Naive B cell (primary cell): Measurements from ENCODE around the gene MOB3A. TPM values are rescaled to one million over a fixed set of nuclear protein-coding genes. Genes with fewer than 3 reads are reported as not detected.

Experiments used
- polyA plus RNA-seq, 6 donors: library from polyadenylated mRNA; unstranded; fragments of 300-500 nt; fragmentation: Illumina TruSeq; gene quantifications; one replicate each; pipeline ENCODE4 v1.2.3, GENCODE V29; 2021; ENCODE audit warnings: low read depth in 6 of 6

The MOB3A gene
- polyA plus RNA-seq, 6 donors from 2014 or later, result 52.2 to 106 (median 75.1) TPM

Other genes with a start within 250 kb of the MOB3A start
- gene REXO1, start 247.8 kb downstream of the MOB3A start, polyA plus RNA-seq, result 10 to 100 TPM in 1 of 6 donors, 1 to 10 TPM in 4, under 1 TPM in 1; 0.96 to 18.1 (median 5.2) TPM
- 1 to 10 TPM in 1 of 6 donors, under 1 TPM in 5; 0.43 to 1.4 (median 0.70) TPM for gene KLF16, start 232.7 kb downstream of the MOB3A start, polyA plus RNA-seq
- gene ABHD17A, start 210.8 kb downstream of the MOB3A start, polyA plus RNA-seq, result 100 to 1,000 TPM in 1 of 6 donors, 10 to 100 TPM in 5; 59.4 to 113 (median 78.2) TPM
- gene ADAT3, start 190.9 kb downstream of the MOB3A start, polyA plus RNA-seq, result 1 to 10 TPM; 1.9 to 6.1 (median 3.6) TPM
- gene SCAMP4, start 190.9 kb downstream of the MOB3A start, polyA plus RNA-seq, result 10 to 100 TPM; 18.9 to 35.1 (median 25.6) TPM
- gene CSNK1G2, start 155.2 kb downstream of the MOB3A start, polyA plus RNA-seq, result 10 to 100 TPM; 17.6 to 40.7 (median 25.1) TPM
- 1 to 10 TPM; 1.7 to 9.2 (median 4.8) TPM for gene BTBD2, start 80.6 kb downstream of the MOB3A start, polyA plus RNA-seq
- gene MKNK2, start 45.1 kb downstream of the MOB3A start, polyA plus RNA-seq, result 100 to 1,000 TPM in 1 of 6 donors, 10 to 100 TPM in 5; 51.1 to 102 (median 57.1) TPM
- 1 to 10 TPM in 1 of 6 donors, under 1 TPM in 5; 0.48 to 1.2 (median 0.85) TPM for gene IZUMO4, start 589 bp upstream of the MOB3A start, polyA plus RNA-seq
- gene AP3D1, start 55.2 kb upstream of the MOB3A start, polyA plus RNA-seq, result 10 to 100 TPM in 5 of 6 donors, 1 to 10 TPM in 1; 6.7 to 36.3 (median 15.5) TPM
- 1 to 10 TPM in 1 of 6 donors, under 1 TPM in 5; 0.11 to 2.4 (median 0.70) TPM for gene DOT1L, start 67.6 kb upstream of the MOB3A start, polyA plus RNA-seq
- 100 to 1,000 TPM in 5 of 6 donors, 10 to 100 TPM in 1; 98.9 to 148 (median 126) TPM for gene PLEKHJ1, start 140.0 kb upstream of the MOB3A start, polyA plus RNA-seq
- 10 to 100 TPM; 13.1 to 37.2 (median 20.3) TPM for gene SF3A2, start 140.5 kb upstream of the MOB3A start, polyA plus RNA-seq
- gene AMH, start 153.0 kb upstream of the MOB3A start, polyA plus RNA-seq, result not detected
- under 1 TPM in 3 of 6 donors, not detected in 3; 0.41 to 0.87 (median 0.53) TPM for gene JSRP1, start 160.1 kb upstream of the MOB3A start, polyA plus RNA-seq
- gene PEAK3, start 185.8 kb upstream of the MOB3A start, polyA plus RNA-seq, result 1 to 10 TPM in 1 of 6 donors, under 1 TPM in 4, not detected in 1; 0.30 to 1.0 (median 0.49) TPM
- gene LINGO3, start 211.8 kb upstream of the MOB3A start, polyA plus RNA-seq, result 10 to 100 TPM in 5 of 6 donors, 1 to 10 TPM in 1; 6.4 to 45.0 (median 15.4) TPM
- gene LSM7, start 232.3 kb upstream of the MOB3A start, polyA plus RNA-seq, result 100 to 1,000 TPM; 275 to 337 (median 314) TPM
- 10 to 100 TPM; 13.0 to 38.0 (median 18.7) TPM for gene SPPL2B, start 232.4 kb upstream of the MOB3A start, polyA plus RNA-seq